HL-60/S4 treated with retinoic acid at 250 ng/mL for 4 days and 3 days (cell line): ENCODE measurements around the gene DNASE1L3.
"Not testable (repeated sequence)": the region's sequence is repeated elsewhere in the genome, so short reads cannot be mapped to it uniquely, and the experiment has no call there.

ENCODE experiments used
- in situ Hi-C: fragments of 300-500 bp; cut with MboI; formaldehyde crosslinking; loops from 2 replicates; pipeline ENCODE4 v1.7.0; 2022; ENCODE audit warnings: low sequenced_read_pairs

Gene DNASE1L3

GRCh38 chr3:58236527-58237237 lies 25.9 kb upstream of the DNASE1L3 start:
- in situ Hi-C loops = no loop called here

- in situ Hi-C loops = no loop called here
Measured at GRCh38 chr3:58235970-58236369, 25.2 kb upstream of the DNASE1L3 start.

DNA sequence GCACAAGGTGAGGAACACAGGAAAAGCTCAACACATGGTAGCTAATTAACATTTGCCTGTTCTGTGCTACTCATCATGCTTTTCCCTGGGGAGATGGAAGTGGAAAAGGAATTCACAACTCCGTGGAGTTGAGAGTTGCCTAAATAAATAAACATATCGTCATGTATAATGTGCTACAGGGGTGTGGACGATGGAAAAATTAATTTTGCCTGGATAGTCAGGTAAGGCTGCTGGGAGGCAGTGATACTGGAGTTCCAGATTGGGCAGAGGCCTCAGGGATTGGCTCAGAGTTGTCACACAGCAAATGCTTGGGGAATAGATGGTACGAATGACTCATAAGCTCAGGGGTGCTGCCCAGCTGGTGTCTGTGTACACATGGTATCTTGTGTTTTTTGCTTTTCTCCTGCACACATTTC lies 23.8 kb upstream of the DNASE1L3 start:
- in situ Hi-C loops = no loop called here

DNA sequence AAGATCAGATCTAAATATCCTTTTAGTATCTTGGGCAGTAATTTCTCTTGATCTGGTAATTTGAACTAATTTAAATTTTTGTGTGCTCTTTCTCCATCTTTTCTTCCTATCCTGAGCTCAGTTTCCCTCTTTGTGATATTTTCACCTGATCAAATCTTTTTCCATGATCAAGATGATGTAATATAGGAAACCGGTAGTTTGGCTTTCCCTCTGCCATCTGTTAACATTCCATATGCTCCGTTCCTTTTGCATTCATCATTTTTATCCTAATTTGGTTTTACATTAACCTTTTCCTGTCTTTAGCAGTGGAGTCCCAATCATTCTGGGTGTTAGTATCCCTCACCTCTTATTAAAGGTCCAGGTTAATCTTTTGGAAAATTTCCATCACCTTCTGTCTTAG lies 20.9 kb upstream of the DNASE1L3 start:
- in situ Hi-C loops = no loop called here

DNA sequence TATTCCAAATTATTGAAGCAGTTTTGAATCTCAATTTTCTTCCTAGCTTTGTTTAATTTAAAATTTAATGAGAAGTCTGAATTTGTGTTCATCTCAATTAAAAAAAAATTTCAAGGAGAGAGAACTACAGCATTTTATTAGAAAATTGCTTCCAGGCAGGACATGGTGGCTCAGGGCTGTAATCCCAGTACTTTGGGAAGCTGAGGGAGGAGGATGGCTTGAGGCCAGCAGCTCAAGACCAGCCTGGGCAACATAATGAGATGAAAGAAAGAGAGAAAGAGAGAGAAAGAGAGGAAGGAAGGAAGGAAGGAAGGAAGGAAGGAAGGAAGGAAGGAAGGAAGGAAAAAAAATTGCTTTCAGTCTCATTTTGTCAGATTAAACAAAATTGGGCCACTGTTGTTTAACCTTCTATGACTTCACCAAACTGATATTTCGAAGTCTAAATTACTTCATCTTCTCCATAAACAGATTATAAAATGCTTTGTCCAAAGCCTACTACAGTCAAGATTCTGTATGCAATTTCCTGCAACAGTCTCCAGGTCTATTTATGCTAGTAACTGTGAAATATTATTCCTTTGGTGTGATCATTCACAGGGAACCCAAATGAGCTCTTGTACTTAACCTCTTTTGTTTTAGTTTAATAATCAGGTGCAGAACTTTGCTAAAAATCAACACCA lies 20.2 kb upstream of the DNASE1L3 start:
- in situ Hi-C loops = no loop called here

- in situ Hi-C loops = not testable (repeated sequence)
Measured at GRCh38 chr3:58227933-58228332, 17.2 kb upstream of the DNASE1L3 start.

DNA sequence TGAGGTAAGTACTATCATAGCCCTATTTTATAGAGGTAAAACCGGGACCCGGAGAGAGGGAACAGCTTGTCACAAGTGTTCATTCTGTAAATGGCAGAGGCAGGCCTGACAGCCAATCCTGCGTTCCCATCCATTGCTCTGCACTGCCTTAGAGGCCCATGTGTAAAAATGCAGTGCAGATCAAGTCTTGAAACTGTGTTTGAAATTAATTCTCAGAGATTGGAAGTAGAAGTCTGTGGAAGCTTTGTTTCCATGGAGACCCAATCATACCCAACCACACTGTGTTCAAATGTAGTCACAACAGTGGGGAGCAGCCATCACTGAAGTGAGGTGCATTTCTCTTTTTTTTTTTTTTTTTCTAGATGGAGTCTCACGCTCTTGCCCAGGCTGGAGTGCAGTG lies 13.1 kb upstream of the DNASE1L3 start:
- in situ Hi-C loops = no loop called here

DNA sequence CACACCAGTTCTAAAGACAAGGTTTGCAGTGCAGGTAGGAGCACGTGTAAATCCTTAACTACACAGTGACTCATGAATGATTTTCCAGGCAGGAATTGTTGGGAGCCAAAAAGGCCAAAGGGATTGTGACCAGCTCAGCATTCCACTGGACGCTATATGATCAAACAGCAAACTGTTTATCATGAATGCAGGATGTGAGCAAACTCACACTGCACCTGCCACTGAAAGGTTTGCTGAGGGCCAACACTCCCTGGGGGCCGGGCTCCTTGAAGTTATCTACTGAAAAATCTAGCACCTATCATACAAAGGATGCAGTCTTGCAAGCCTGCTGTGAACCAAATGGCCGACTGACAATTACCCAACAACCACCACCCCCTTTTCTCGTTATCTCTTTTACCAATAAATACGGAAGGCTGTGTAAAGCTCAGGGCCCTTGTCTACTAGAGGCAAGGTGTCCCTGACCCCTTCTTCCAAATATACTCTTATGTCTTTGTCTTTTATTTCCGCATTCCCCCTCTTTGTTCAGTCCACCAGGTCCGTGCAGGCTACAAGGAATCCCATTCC lies 11.5 kb upstream of the DNASE1L3 start:
- in situ Hi-C loops = no loop called here

GRCh38 chr3:58218904-58219303 lies 8.1 kb upstream of the DNASE1L3 start:
- in situ Hi-C loops = no loop called here

- in situ Hi-C loops = no loop called here
Measured at GRCh38 chr3:58217209-58217811, 6.5 kb upstream of the DNASE1L3 start.

DNA sequence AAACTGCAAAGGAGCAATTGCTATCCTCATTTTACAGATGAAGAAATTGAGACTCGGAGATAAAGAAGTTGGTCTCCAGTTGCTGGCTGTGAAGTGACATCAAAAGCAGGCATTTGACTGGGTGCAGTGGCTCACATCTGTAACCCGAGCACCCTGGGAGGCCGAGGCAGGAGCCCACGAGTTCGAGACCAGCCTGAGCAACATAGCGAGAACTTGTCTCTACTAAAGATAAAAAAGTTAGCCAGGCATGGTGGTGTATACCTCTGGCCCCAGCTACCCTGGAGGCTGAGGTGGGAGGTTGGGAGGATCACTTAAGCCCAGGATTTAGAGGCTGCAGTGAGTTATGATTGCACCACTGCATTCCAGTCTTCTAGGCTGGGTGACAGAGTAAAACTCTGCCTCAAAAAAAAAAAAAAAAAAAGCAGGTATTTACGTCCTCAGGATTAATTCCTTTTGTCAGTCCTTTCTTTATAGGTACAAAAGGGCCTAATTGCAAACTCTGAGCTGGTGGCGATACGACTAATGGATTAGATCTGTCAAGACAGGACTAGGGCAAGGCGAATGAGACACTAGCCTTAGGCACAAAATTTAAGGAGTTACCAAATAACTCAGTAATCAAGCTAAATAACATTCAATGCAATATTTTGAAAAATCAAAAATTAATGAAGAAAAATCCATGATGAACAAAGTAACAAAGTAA lies 5.9 kb upstream of the DNASE1L3 start:
- in situ Hi-C loops = no loop called here

DNA sequence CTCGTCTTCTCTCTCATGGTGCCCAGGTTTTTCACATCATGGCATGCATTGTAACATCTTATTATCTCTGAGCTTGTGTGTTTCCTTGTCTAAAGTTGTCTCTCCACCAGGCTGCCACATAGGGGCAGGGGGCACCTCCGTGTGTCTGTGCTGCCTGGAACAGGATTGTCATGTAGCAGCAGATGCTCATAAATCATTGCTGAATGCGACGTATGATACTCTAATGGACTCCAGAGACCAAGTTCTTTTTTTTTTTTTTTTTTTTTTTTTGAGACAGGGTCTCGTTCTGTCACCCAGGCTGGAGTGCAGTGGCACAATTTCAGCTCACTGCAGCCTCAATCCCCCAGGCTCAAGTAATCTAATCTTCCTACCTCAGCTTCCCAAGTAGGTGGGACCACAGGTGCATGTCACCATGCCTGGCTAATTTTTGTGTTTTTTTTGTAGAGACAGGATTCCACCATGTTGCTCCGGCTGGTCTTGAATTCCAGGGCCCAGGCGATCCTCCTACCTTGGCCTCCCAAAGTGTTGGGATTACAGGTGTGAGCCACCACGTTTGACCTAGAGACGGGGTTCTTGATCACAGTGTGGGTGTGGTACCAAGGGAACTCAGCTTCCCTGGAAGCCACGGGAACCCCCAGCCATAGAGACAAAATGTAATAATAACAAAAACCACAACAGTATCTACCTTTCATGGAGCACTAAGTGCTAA lies 4.7 kb upstream of the DNASE1L3 start:
- in situ Hi-C loops = no loop called here

- in situ Hi-C loops = no loop called here
Measured at GRCh38 chr3:58214484-58215316, 3.9 kb upstream of the DNASE1L3 start.

- in situ Hi-C loops = no loop called here
Measured at GRCh38 chr3:58209933-58210332, 839 bp downstream of the DNASE1L3 start.

GRCh38 chr3:58207954-58208353 lies 2.8 kb downstream of the DNASE1L3 start:
- in situ Hi-C loops = no loop called here

GRCh38 chr3:58206406-58207011 lies 4.3 kb downstream of the DNASE1L3 start:
- in situ Hi-C loops = no loop called here

GRCh38 chr3:58205981-58206380 lies 4.8 kb downstream of the DNASE1L3 start:
- in situ Hi-C loops = no loop called here

- in situ Hi-C loops = no loop called here
Measured at GRCh38 chr3:58204720-58205119, 6.1 kb downstream of the DNASE1L3 start.

DNA sequence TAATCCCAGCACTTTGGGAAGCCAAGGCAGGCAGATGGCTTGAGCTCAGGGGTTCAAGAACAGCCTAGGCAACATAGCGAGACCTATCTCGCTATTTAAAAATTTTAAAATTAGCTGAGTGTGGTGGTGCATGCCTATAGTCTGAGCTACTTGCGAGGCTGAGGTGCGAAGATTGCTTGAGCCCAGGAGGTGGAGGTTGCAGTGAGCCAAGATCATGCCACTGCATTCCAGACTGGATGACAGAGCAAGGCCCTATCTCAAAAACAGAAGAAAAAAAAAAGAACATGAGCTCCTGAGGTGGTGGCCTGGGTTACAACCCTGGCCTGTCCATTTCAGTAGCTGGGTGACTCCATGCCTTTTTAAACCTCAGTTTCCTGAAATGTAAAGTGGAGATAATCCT lies 7.2 kb downstream of the DNASE1L3 start:
- in situ Hi-C loops = no loop called here
